HUES64 (cell line): ENCODE measurements around the gene ARAF.
"Not testable (repeated sequence)": the region's sequence is repeated elsewhere in the genome, so short reads cannot be mapped to it uniquely, and the experiment has no call there.

Source experiments
- H3K27ac ChIP-seq: 2 replicates; pipeline ENCODE4 v1.7.0; 2013; ENCODE audit warnings: low read depth, low read length, inconsistent platforms
- H3K27me3 ChIP-seq: 2 replicates; pipeline ENCODE4 v1.6.1; 2013; ENCODE audit warnings: mild to moderate bottlenecking, low read length; ENCODE audit not compliant: insufficient read depth
- H3K36me3 ChIP-seq: 2 replicates; pipeline ENCODE4 v1.6.1; 2013; ENCODE audit warnings: mild to moderate bottlenecking, low read length; ENCODE audit not compliant: insufficient read depth
- H3K4me1 ChIP-seq: 2 replicates; pipeline ENCODE4 v1.6.1; 2013; ENCODE audit warnings: mild to moderate bottlenecking, low read length, moderate library complexity; ENCODE audit not compliant: insufficient read depth
- H3K4me3 ChIP-seq: 2 replicates; pipeline ENCODE4 v1.5.1; 2013; ENCODE audit warnings: mild to moderate bottlenecking, low read length, moderate library complexity
- H3K9ac ChIP-seq: 2 replicates; pipeline ENCODE4 v1.6.1; 2013; ENCODE audit warnings: mild to moderate bottlenecking, low read depth, low read length
- H3K9me3 ChIP-seq: 2 replicates; pipeline ENCODE4 v1.6.1; 2013; ENCODE audit warnings: low read depth, low read length; ENCODE audit not compliant: insufficient read depth
- WGBS: fragments of 150-250, 120-280 bp; methylation state at CpG from one replicate; pipeline ENCODE4 v1.1.7; 2013; ENCODE audit warnings: missing lambda C conversion rate; 5-methylcytosine and 5-hydroxymethylcytosine counted together

Gene ARAF

DNA sequence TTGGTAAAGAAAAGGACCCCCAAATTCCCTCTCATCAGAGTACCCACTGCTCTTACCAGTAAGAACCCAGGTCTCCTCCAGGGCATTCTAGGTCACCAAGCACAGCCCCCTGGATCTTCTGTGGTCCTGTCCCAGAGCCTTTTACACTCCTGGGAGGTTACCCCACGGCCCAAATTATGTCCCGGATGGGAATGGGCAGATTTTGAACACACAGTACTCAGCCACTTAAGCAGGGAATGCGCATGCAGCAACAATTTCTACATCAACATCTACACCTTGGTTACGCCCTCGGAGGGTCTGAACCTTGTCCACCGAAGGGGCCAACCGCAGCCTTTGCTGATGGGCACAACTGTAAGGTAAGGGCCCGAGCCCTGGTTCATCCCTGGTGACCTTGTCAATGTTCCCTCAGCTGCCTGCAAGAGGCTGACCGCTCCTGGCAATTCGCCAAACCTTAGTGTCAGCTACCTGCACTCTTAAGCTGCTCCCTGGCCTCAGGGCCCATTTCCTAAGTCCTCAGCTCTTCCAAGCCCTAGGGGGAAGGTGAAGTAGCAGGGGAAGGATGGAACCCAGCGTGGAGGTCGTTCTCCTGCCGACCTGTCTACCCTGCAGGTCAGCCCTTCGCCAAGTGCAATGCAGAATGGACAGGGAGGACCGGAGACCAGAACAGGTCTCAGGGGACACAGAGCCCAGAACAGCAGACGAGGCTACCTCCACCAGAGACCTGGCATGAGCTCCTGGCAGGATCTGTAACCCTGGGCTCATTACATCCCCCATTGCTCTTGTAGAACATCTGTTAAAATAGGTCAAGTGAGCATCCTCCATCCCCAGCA, 27.1 kb downstream of the ARAF start:
- H3K27ac ChIP-seq: no peak overlapping the region
- 94% methylated on average over 16 of the region's 16 CpGs for WGBS
- H3K9me3 ChIP-seq: no peaks in the 10 kb centered on the region
- no peak overlapping the region for H3K4me3 ChIP-seq
- no peaks in the 10 kb centered on the region for H3K4me1 ChIP-seq
- H3K9ac ChIP-seq: no peak overlapping the region
- no peaks in the 10 kb centered on the region for H3K27me3 ChIP-seq
- H3K36me3 ChIP-seq: peaks cover 4% of the 10 kb centered on the region; the same call in 1 of the 2 replicates

DNA sequence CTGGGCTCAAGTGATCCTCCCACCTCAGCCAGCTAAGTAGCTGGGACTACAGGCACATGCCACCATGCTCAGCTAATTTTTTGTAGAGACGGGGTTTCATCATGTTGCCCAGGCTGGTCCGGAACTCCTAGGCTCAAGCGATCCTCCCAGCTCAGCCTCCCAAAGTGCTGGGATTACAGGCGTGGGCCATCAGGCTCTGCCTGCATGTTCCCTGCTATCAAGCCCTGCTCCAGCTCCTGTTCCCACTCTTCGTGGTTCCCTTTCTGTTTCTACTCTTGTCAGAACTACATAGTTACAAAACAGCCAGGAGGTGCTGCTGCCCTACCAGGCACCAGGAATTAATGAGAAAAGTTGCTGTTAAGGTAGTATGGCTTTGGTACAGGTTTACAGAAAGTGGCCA, 30.0 kb downstream of the ARAF start:
- no peaks in the 10 kb centered on the region for H3K4me1 ChIP-seq
- H3K27me3 ChIP-seq: no peaks in the 10 kb centered on the region
- no peaks in the 10 kb centered on the region for H3K36me3 ChIP-seq
- H3K9ac ChIP-seq: no peak overlapping the region
- H3K27ac ChIP-seq: no peak overlapping the region
- H3K4me3 ChIP-seq: no peak overlapping the region
- no peaks in the 10 kb centered on the region for H3K9me3 ChIP-seq
- 92% methylated on average over 5 of the region's 5 CpGs for WGBS

DNA sequence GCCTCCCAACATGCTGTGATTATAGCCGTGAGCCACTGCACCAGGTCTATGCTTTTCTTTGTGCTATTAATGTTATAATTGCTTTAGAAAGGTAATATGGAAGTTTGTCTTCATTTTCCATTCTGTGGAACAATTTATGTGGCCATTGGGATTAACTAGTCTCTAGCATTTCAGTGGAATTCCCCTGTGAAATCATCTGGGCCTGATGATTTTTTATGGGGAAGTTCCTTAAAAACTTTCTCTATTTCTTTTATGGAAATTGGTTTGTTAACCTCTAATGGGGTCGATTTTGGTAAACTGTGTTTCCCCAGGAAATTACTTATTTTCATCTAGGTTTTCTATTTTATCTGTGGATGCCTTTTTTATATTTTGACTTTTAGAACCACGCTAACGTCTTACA, 32.5 kb downstream of the ARAF start:
- no peak overlapping the region for H3K9ac ChIP-seq
- H3K4me1 ChIP-seq: no peaks in the 10 kb centered on the region
- 92% methylated on average over 3 of the region's 4 CpGs for WGBS
- H3K27me3 ChIP-seq: no peaks in the 10 kb centered on the region
- no peaks in the 10 kb centered on the region for H3K36me3 ChIP-seq
- H3K27ac ChIP-seq: no peak overlapping the region
- H3K4me3 ChIP-seq: no peak overlapping the region
- H3K9me3 ChIP-seq: no peaks in the 10 kb centered on the region

DNA sequence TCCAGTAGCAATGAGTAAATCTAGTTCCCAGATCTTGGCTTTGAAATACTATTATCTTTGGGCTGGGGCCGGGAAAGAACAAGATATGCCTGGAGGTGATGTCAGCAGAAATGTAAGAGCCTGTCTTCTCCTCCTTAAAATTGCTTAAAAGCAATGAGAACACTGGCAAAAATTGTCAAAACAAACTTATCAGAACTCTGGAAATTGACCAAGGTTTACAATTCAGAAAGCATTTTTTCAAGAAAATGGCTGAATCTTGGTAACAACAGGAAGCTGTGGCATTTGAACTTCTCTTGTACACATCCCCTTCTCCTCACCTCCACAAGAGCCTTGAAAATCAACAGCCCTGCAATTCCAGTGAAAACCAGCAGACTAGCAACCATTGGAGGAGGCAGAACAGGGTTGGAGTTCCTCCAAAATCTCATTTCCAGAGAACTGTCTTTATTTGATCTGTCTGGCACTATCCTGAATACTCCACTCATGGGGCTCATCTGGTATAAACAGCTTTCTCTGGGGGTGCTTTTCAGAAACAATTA, 34.8 kb downstream of the ARAF start:
- 91% methylated on average over 1 of the region's 1 CpG for WGBS
- H3K27me3 ChIP-seq: no peaks in the 10 kb centered on the region
- H3K9ac ChIP-seq: no peak overlapping the region
- H3K36me3 ChIP-seq: no peaks in the 10 kb centered on the region
- no peaks in the 10 kb centered on the region for H3K4me1 ChIP-seq
- no peaks in the 10 kb centered on the region for H3K9me3 ChIP-seq
- no peak overlapping the region for H3K27ac ChIP-seq
- H3K4me3 ChIP-seq: no peak overlapping the region

DNA sequence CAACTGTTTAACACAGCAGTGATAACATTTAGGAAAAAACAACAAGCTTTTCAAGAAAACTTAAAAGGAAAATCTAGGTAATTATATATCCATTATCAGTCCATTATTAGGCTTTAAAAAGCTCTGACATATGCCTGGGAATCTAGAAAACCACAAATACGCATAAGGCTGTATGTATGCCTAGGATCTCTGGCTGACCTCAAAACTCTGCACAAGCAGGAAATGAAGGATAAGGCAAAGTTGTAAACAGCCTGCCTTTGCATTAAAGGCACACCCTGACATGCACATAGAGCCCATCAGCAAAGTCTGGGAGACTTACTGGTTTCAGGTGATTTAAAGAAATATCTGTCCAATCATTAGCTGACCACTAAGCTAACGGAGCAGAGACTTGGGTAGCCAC, 35.3 kb downstream of the ARAF start:
- H3K9ac ChIP-seq: no peak overlapping the region
- H3K4me3 ChIP-seq: no peak overlapping the region
- no peaks in the 10 kb centered on the region for H3K4me1 ChIP-seq
- no peak overlapping the region for H3K27ac ChIP-seq
- H3K36me3 ChIP-seq: no peaks in the 10 kb centered on the region
- no peaks in the 10 kb centered on the region for H3K9me3 ChIP-seq
- no peaks in the 10 kb centered on the region for H3K27me3 ChIP-seq
- WGBS: 90% methylated on average over 2 of the region's 2 CpGs

DNA sequence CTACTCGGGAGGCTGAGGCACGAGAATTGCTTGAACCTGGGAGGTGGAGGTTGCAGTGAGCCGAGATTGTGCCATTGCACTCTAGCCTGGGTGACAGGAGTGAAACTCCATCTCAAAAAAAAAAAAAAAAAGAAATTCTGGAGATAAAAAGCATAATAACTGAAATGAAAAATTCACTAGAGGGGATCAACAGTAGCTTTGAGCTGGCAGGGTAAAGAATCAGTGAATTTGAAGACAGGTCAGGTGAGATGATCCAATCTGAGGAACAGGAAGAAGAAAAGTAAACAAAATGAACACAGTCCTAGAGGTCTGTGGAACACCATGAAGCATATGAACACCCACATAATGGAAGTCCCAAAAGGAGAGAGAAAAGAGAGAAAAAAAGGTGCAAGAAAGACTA, 36.2 kb downstream of the ARAF start:
- Histone ChIP-seq H3K4me3 (no peak overlapping the region), H3K9me3 (no peaks in the 10 kb centered on the region), H3K27me3 (no peaks in the 10 kb centered on the region), H3K4me1 (no peaks in the 10 kb centered on the region), H3K9ac (no peak overlapping the region), H3K36me3 (no peaks in the 10 kb centered on the region), H3K27ac (no peak overlapping the region)
- WGBS: 100% methylated on average over 2 of the region's 3 CpGs

DNA sequence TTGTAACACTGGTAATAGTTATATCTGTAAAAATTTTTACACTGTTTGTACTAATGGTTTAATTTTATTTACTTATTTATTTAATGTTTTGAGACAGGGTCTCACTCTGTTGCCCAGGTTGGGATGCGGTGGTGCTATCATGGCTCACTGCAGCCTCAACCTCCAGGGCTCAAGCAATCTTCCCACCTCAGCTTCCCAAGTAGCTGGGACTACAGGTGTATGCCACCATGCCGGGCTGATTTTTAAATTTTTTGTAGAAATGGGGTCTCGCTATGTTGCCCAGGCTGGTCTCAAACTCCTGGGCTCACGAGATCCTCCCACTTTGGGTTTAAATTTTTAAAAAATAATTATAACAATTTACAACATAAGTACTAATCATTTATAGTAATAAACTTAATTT, 42.1 kb downstream of the ARAF start:
- not testable (repeated sequence) for H3K4me3 ChIP-seq, H3K9me3 ChIP-seq, H3K36me3 ChIP-seq, H3K27me3 ChIP-seq, H3K9ac ChIP-seq, H3K4me1 ChIP-seq, H3K27ac ChIP-seq
- 100% methylated on average over 1 of the region's 4 CpGs for WGBS

DNA sequence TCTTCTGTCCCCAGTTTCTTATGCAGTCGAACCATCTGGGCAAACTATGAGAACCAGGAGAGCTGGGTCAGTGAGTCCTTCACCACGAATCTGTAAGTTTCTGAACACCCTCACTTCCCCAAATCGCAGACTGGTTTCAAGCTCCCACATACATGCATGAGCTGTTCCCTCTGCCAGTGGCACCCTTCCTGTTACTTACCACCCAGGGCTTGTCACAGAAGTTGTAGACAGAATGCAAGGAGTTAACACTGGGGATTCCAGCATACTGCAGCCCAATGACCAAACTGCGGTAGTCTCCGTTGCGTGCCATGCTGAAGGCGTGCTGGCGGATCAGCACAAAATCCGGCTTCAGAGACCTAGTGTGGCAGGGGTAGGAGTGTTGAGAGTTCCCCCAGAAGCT, 44.0 kb downstream of the ARAF start:
- Histone ChIP-seq H3K36me3 (no peaks in the 10 kb centered on the region), H3K9me3 (no peaks in the 10 kb centered on the region), H3K27ac (no peak overlapping the region), H3K4me1 (peaks cover 6% of the 10 kb centered on the region; the same call in 1 of the 2 replicates), H3K4me3 (no peak overlapping the region), H3K9ac (no peak overlapping the region), H3K27me3 (no peaks in the 10 kb centered on the region)
- WGBS: 90% methylated on average over 9 of the region's 9 CpGs

DNA sequence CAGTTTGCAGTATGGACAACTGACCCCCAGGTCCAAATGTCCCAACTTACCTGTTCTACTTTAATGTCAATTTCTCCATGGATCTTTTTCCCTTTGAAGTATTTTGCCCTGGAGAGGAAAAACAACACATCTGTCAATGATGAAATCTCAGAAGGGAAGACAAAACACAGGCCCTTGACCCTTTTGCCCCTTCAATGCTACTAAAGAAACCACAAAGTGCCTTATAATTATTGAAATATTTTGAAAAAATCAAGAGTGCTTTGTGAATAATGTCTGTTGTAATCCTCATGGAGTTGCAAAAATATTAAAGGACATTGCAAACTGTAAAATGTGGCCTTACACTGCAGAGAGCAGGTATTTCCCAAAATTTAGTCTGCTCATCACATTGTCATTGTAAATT, 46.1 kb downstream of the ARAF start:
- Histone ChIP-seq H3K4me3 (no peak overlapping the region), H3K27me3 (no peaks in the 10 kb centered on the region), H3K4me1 (peaks cover 6% of the 10 kb centered on the region; the same call in 1 of the 2 replicates), H3K9ac (no peak overlapping the region), H3K36me3 (no peaks in the 10 kb centered on the region), H3K9me3 (no peaks in the 10 kb centered on the region), H3K27ac (no peak overlapping the region)

DNA sequence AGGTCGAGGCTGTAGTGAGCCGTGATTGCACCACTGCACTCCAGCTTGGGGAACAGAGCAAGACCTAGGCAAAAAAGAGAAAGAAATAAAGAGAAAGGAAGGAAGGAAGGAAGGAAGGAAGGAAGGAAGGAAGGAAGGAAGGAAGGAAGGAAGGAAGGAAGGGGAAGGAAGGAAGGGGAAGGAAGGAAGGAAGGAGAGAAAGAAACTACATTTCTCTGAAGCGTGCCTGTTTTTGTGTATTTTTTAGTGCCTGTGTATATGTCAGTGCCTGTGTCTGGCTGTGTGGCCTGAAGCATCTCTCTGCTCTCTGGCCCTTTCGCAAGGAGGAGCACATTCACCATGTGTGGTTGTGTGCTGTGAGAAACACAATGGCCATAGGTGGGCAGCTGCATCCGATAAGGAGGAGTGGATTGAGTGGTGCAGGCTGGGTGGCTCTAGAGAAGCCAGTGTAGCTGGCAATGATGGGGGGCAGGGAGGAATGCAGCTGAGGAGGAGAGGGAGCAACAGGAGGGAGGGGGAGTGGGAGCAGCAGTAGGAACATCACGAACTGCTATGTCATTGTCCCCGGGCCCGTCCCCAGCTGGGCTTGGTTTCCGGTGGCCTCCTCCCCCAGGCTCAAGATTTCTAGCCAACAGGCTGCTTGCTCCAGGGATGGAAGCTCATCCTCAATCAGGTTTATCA, 47.3 kb downstream of the ARAF start:
- H3K4me3 ChIP-seq: no peak overlapping the region
- H3K36me3 ChIP-seq: no peaks in the 10 kb centered on the region
- no peaks in the 10 kb centered on the region for H3K9me3 ChIP-seq
- H3K27me3 ChIP-seq: no peaks in the 10 kb centered on the region
- 39% methylated on average over 9 of the region's 9 CpGs for WGBS
- peaks cover 6% of the 10 kb centered on the region; the same call in 1 of the 2 replicates for H3K4me1 ChIP-seq
- 0 out of 2 replicates have a peak overlapping the region, but pooled peaks have one; percentile 49 for H3K9ac ChIP-seq
- peak overlapping the region; percentile 73; the same call in 1 of the 2 replicates for H3K27ac ChIP-seq

DNA sequence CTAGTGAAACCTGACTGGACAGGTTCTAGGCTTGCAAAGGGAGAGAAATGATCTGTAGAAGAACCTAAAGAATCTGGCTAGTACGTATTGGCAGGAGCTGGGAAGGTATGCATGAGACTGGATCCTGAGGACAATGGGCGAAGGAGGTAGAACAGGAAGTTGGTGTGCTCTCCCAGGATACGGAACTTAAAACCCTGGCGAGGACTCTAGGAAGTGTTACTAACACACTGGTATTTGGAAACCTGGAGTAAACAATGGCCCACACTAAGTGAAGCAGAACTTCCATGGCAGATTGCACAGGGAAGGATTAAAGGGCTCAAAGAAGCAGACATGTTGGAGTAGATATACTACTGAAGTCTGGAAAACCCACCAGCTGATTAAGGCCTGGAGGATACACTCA, 49.5 kb downstream of the ARAF start:
- Histone ChIP-seq H3K36me3 (no peaks in the 10 kb centered on the region), H3K4me1 (peaks cover 6% of the 10 kb centered on the region; the same call in 1 of the 2 replicates), H3K27ac (no peak overlapping the region), H3K9me3 (no peaks in the 10 kb centered on the region), H3K9ac (no peak overlapping the region), H3K4me3 (no peak overlapping the region), H3K27me3 (no peaks in the 10 kb centered on the region)
- WGBS: 90% methylated on average over 4 of the region's 4 CpGs
